ENCODE measurements around the gene CPOX. TPM values are rescaled to one million over a fixed set of nuclear protein-coding genes. Genes with fewer than 3 reads are reported as not detected.

Gene CPOX
- total and polyA plus RNA-seq, 2 of the 8 experiments (the other 6 are each of a cell fraction or from before 2014, with no cell fraction given): 17.4 to 27.0 TPM

DNA sequence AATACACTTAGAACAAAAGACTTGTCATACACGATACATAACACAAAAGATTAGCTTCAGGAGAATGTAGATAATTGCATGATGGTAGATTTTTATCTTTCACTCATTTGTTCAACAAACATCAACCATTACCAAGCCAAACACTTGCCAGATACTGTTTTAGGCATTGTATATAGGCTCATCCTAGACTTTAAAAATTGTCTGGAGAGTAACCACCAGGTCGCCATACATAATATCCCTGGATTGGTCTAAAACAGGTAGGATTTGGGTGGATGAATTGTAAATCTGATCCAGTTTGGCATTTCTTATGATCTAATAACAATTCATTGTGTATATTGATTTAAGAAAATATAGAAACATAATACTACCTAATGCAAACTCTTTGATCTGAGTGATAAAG is 38.8 kb downstream of the CPOX start:
- Histone ChIP-seq H3K79me1 (ENCODE audit: low read depth, low read length) (no peaks in the 10 kb centered on the region), H2AFZ (ENCODE audit: low read length) (no peak overlapping the region), H3K36me3 (ENCODE audit: control insufficient read depth in 2 of 4, insufficient read depth in 4 of 4, low read length in 3 of 4) (no peaks in the 10 kb centered on the region), H4K20me1 (replicated peaks in 1 of 2; ENCODE audit: control insufficient read depth in 1 of 2, insufficient read depth in 2 of 2, low read length in 2 of 2) (no peaks in the 10 kb centered on the region), H2BK5ac (ENCODE audit: low read depth, low read length) (no peak overlapping the region), H3K27me3 (replicated peaks in 1 of 4; ENCODE audit: control insufficient read depth in 3 of 4, extremely low read depth in 1 of 4, insufficient read depth in 3 of 4, low read length in 3 of 4) (peaks cover 0 to 1% (median 0%) of the 10 kb centered on the region in 4 experiments; a peak in 1 of 7 replicates), H3K27ac (ENCODE audit: low read depth, low read length) (no peak overlapping the region), H3K79me2 (ENCODE audit: control insufficient read depth in 1 of 2, insufficient read depth in 2 of 2, low read length in 2 of 2) (no peaks in the 10 kb centered on the region), H3K9ac (replicated peaks in 1 of 4; ENCODE audit: extremely low read depth in 1 of 4, low read depth in 3 of 4, low read length in 3 of 4) (no peak overlapping the region), H4K8ac (ENCODE audit: extremely low read depth, insufficient read depth, low read length) (no peak overlapping the region), H2BK15ac (ENCODE audit: low read length) (no peak overlapping the region), H3K56ac (replicated peaks; ENCODE audit: insufficient read length, low read depth, low read length) (no peak overlapping the region), H3K9me3 (ENCODE audit: insufficient read depth in 2 of 2, low read depth in 1 of 2, low read length in 1 of 2) (no peaks in the 10 kb centered on the region), H2BK120ac (replicated peaks; ENCODE audit: low read depth, low read length) (no peak overlapping the region), H3K14ac (ENCODE audit: insufficient read length) (no peak overlapping the region), H4K5ac (ENCODE audit: insufficient read length, low read depth, low read length) (no peak overlapping the region), H3K4me1 (replicated peaks in 1 of 4; ENCODE audit: control insufficient read depth in 3 of 4, insufficient read depth in 4 of 4, low read length in 3 of 4) (no peaks in the 10 kb centered on the region), H4K91ac (replicated peaks; ENCODE audit: insufficient read length, low read length) (no peak overlapping the region), H3K4me3 (ENCODE audit: extremely low read depth in 1 of 4, insufficient read depth in 2 of 4, low read depth in 3 of 4, low read length in 4 of 4) (no peak overlapping the region), H3K23me2 (ENCODE audit: low read depth, low read length) (no peaks in the 10 kb centered on the region), H3K4me2 (ENCODE audit: insufficient read depth in 1 of 2, low read depth in 2 of 2, low read length in 2 of 2) (no peak overlapping the region), H3K18ac (ENCODE audit: extremely low read depth, low read length) (no peak overlapping the region), H2BK20ac (ENCODE audit: low read length) (no peak overlapping the region), H2AK5ac (ENCODE audit: low read depth, low read length) (no peak overlapping the region), H3K4ac (replicated peaks; ENCODE audit: insufficient read length, low read depth, low read length) (no peak overlapping the region), H2BK12ac (ENCODE audit: low read depth, low read length) (no peak overlapping the region), H3K23ac (ENCODE audit: insufficient read length) (no peak overlapping the region)
- TF ChIP-seq BRCA1 (IDR thresholded peaks at IDR 0.05; ENCODE audit: low read depth, low read length) (no peak), RBBP5 (IDR thresholded peaks at IDR 0.05; ENCODE audit: borderline replicate concordance, low read depth, low read length) (no peak), SP4 (IDR thresholded peaks at IDR 0.05; ENCODE audit: low read length) (no peak)
- FAIRE-seq (no peak), DNase-seq (ENCODE audit: low read depth in 1 of 2, low spot score in 2 of 2) (no peak)
- POLR2A ChIA-PET (ENCODE audit: partially characterized antibody): no interaction called here
- CTCF ChIA-PET (ENCODE audit: partially characterized antibody): interaction anchor here (1.0 kb wide), 1 partner anchor 20 kb away, joined by 3 read pairs; no protein-coding TSS in a partner anchor
- WGBS, 2 experiments (ENCODE audit: extremely low coverage in 1 of 2, insufficient coverage in 1 of 2, insufficient read length in 1 of 2, insufficient replicate concordance in 2 of 2, low coverage in 1 of 2, low lambda C conversion rate in 2 of 2, missing lambda C conversion rate in 1 of 2): 92% methylated on average over 2 of the region's 2 CpGs; no CpG with 5 or more reads in 1 of the 2 experiments
